HUES64 (cell line): ENCODE results near the gene EIF3J.

Source experiments
- H3K27ac ChIP-seq: 2 replicates; pipeline ENCODE4 v1.7.0; 2013; ENCODE audit warnings: low read depth, low read length, inconsistent platforms
- H3K27me3 ChIP-seq: 2 replicates; pipeline ENCODE4 v1.6.1; 2013; ENCODE audit warnings: mild to moderate bottlenecking, low read length; ENCODE audit not compliant: insufficient read depth
- H3K36me3 ChIP-seq: 2 replicates; pipeline ENCODE4 v1.6.1; 2013; ENCODE audit warnings: mild to moderate bottlenecking, low read length; ENCODE audit not compliant: insufficient read depth
- H3K4me1 ChIP-seq: 2 replicates; pipeline ENCODE4 v1.6.1; 2013; ENCODE audit warnings: mild to moderate bottlenecking, low read length, moderate library complexity; ENCODE audit not compliant: insufficient read depth
- H3K4me3 ChIP-seq: 2 replicates; pipeline ENCODE4 v1.5.1; 2013; ENCODE audit warnings: mild to moderate bottlenecking, low read length, moderate library complexity
- H3K9ac ChIP-seq: 2 replicates; pipeline ENCODE4 v1.6.1; 2013; ENCODE audit warnings: mild to moderate bottlenecking, low read depth, low read length
- H3K9me3 ChIP-seq: 2 replicates; pipeline ENCODE4 v1.6.1; 2013; ENCODE audit warnings: low read depth, low read length; ENCODE audit not compliant: insufficient read depth
- WGBS: fragments of 150-250, 120-280 bp; methylation state at CpG from one replicate; pipeline ENCODE4 v1.1.7; 2013; ENCODE audit warnings: missing lambda C conversion rate; 5-methylcytosine and 5-hydroxymethylcytosine counted together

Gene EIF3J

GRCh38 chr15:44595656-44596510 is 58.9 kb downstream of the EIF3J start:
- Histone ChIP-seq H3K27ac (no peak overlapping the region), H3K9me3 (no peaks in the 10 kb centered on the region), H3K36me3 (peaks cover 82% of the 10 kb centered on the region), H3K27me3 (no peaks in the 10 kb centered on the region), H3K4me1 (no peaks in the 10 kb centered on the region), H3K4me3 (no peak overlapping the region), H3K9ac (no peak overlapping the region)
- 97% methylated on average over 3 of the region's 3 CpGs for WGBS

- Histone ChIP-seq H3K36me3 (peaks cover 75% of the 10 kb centered on the region), H3K27ac (no peak overlapping the region), H3K9me3 (no peaks in the 10 kb centered on the region), H3K27me3 (no peaks in the 10 kb centered on the region), H3K9ac (no peak overlapping the region), H3K4me1 (no peaks in the 10 kb centered on the region), H3K4me3 (no peak overlapping the region)
- no CpG with 5 or more reads among the region's 1 CpG for WGBS
Measured at GRCh38 chr15:44596511-44597010, 59.6 kb downstream of the EIF3J start.

- Histone ChIP-seq H3K4me3 (no peak overlapping the region), H3K9ac (no peak overlapping the region), H3K9me3 (no peaks in the 10 kb centered on the region), H3K27me3 (no peaks in the 10 kb centered on the region), H3K36me3 (peaks cover 72% of the 10 kb centered on the region), H3K27ac (no peak overlapping the region), H3K4me1 (no peaks in the 10 kb centered on the region)
- 100% methylated on average over 1 of the region's 1 CpG for WGBS
Measured at GRCh38 chr15:44598066-44598465, 61.1 kb downstream of the EIF3J start.

- H3K27ac ChIP-seq: peak overlapping the region; percentile 30; the same call in 1 of the 2 replicates
- H3K9ac ChIP-seq: 0 out of 2 replicates have a peak overlapping the region, but pooled peaks have one; percentile 20
- WGBS: 95% methylated on average over 5 of the region's 5 CpGs
- H3K4me3 ChIP-seq: no peak overlapping the region
- no peaks in the 10 kb centered on the region for H3K27me3 ChIP-seq
- peaks cover 74% of the 10 kb centered on the region for H3K36me3 ChIP-seq
- H3K4me1 ChIP-seq: no peaks in the 10 kb centered on the region
- H3K9me3 ChIP-seq: no peaks in the 10 kb centered on the region
Measured at GRCh38 chr15:44598892-44599291, 61.9 kb downstream of the EIF3J start.

- 94% methylated on average over 2 of the region's 2 CpGs for WGBS
- H3K36me3 ChIP-seq: peaks cover 81% of the 10 kb centered on the region
Measured at GRCh38 chr15:44603126-44603525, 66.2 kb downstream of the EIF3J start.

GRCh38 chr15:44606740-44607139 is 69.8 kb downstream of the EIF3J start:
- Histone ChIP-seq H3K4me3 (no peak overlapping the region), H3K27me3 (no peaks in the 10 kb centered on the region), H3K9ac (no peak overlapping the region), H3K9me3 (no peaks in the 10 kb centered on the region), H3K4me1 (no peaks in the 10 kb centered on the region), H3K27ac (no peak overlapping the region), H3K36me3 (peaks cover 83% of the 10 kb centered on the region)
- WGBS: 97% methylated on average over 1 of the region's 1 CpG

More at GRCh38 chr15:44603126-44603525, 66.2 kb downstream of the EIF3J start:
- no peaks in the 10 kb centered on the region for H3K4me1 ChIP-seq
- no peaks in the 10 kb centered on the region for H3K27me3 ChIP-seq
- H3K4me3 ChIP-seq: no peak overlapping the region
- H3K9ac ChIP-seq: no peak overlapping the region
- H3K9me3 ChIP-seq: no peaks in the 10 kb centered on the region
- H3K27ac ChIP-seq: no peak overlapping the region
